AG04450 (cell line): ENCODE data around the gene TEKT5. TPM values are rescaled to one million over a fixed set of nuclear protein-coding genes. Genes with fewer than 3 reads are reported as not detected.
"Not testable (repeated sequence)": the region's sequence is repeated elsewhere in the genome, so short reads cannot be mapped to it uniquely, and the experiment has no call there.

Experiments used
- CTCF ChIA-PET: fragments of 300-600, 350-600 bp; formaldehyde crosslinking; extraction: SDS; loops from one replicate; lab custom pipeline; 2022; ENCODE audit warnings: antibody characterized with exemption, inconsistent platforms; lab: Charles Lee
- POLR2A ChIA-PET: fragments of 350-600 bp; formaldehyde crosslinking; extraction: SDS; loops from one replicate; lab custom pipeline; 2021; ENCODE audit warnings: antibody characterized with exemption, inconsistent platforms; lab: Yijun Ruan, JAX
- DNase-seq: peaks from one replicate; pipeline ENCODE4 v3.0.0-alpha.2; 2011; ENCODE audit warnings: low read depth, low spot score
- H3K27ac ChIP-seq: one replicate; pipeline ENCODE4 v1.5.1; 2012; ENCODE audit warnings: low read depth, low read length, control low read depth
- H3K27me3 ChIP-seq: one replicate; pipeline ENCODE4 v1.6.0; 2012; ENCODE audit warnings: low read length; ENCODE audit not compliant: control insufficient read depth, insufficient read depth
- H3K4me3 ChIP-seq: 2 replicates; pipeline ENCODE4 v1.5.1; 2011; ENCODE audit warnings: mild to moderate bottlenecking, low read depth, low read length, control low read depth
- H3K9me3 ChIP-seq: 2 replicates; pipeline ENCODE4 v1.5.1; 2012; ENCODE audit warnings: low read length; ENCODE audit not compliant: control insufficient read depth, insufficient read depth
- CTCF ChIP-seq: IDR thresholded peaks from 2 replicates; pipeline ENCODE4 v1.5.1; 2011; ENCODE audit warnings: low read depth, low read length, control low read depth, inconsistent platforms
- polyA plus RNA-seq: library from polyadenylated mRNA; depleted of rRNA; stranded (reverse); fragments of >200 nt; gene quantifications from 2 replicates; pipeline ENCODE4 v1.2.3, GENCODE V29; 2011

The TEKT5 gene
- polyA plus RNA-seq, 1 experiment = 0.15 TPM

GRCh38 chr16:10640934-10641333 is 53.8 kb downstream of the TEKT5 start:
- Histone ChIP-seq H3K27ac (no peak overlapping the region), H3K27me3 (peaks cover 4% of the 10 kb centered on the region), H3K4me3 (no peak overlapping the region), H3K9me3 (peaks cover 5% of the 10 kb centered on the region; the same call in 1 of the 2 replicates)
- no peak for TF ChIP-seq CTCF
- ChIA-PET POLR2A (interaction anchor here (0.6 kb wide), 1 partner anchor 24 kb away, joined by 7 read pairs; no protein-coding TSS in a partner anchor), CTCF (no interaction called here)
- no peak for DNase-seq

- Histone ChIP-seq H3K27ac (no peak overlapping the region), H3K9me3 (peaks cover 5% of the 10 kb centered on the region), H3K27me3 (peaks cover 6% of the 10 kb centered on the region), H3K4me3 (no peak overlapping the region)
- DNase-seq = no peak
- CTCF ChIA-PET = no interaction called here
- no peak for TF ChIP-seq CTCF
- POLR2A ChIA-PET = no interaction called here
Measured at GRCh38 chr16:10638101-10638500, 56.6 kb downstream of the TEKT5 start.

- no peak overlapping the region for H3K4me3 ChIP-seq
- H3K9me3 ChIP-seq = peaks cover 5% of the 10 kb centered on the region
- TF ChIP-seq CTCF = no peak
- POLR2A ChIA-PET = no interaction called here
- peaks cover 10% of the 10 kb centered on the region for H3K27me3 ChIP-seq
- CTCF ChIA-PET = no interaction called here
- no peak for DNase-seq
- H3K27ac ChIP-seq = no peak overlapping the region
Measured at GRCh38 chr16:10637337-10638037, 57.2 kb downstream of the TEKT5 start.

DNA sequence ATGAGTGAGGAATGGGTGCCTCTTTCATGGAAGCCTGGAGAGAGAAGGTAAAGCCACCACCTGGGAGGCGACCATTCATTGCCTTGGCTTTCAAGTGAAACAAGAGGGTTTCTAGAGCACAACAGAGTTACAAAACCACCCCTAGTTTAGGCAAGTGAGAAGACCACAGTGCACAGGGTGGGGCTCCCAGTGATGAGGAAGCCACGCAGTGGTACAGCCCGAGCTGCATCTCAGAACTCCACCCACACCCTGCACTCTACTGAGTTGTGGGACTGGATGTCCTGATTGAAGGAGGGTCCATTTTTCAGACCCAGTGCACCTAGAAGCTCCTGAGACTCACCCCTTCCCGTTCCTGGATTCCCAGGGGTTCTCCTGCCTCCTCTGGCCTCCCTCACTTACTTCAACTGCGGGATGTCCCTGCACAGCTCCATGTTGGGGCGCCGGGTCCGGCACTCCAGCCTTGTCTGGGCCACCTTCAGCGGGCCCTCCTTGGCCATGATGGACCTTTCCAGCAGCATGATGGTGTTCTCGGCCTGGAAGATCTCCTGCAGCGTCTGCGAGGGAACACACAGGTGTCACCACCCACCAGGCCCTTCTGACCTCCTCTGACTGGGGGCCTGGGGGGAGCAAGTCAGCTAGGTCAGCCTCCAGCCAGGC is 59.2 kb downstream of the TEKT5 start:
- Histone ChIP-seq H3K27me3 (peaks cover 11% of the 10 kb centered on the region), H3K4me3 (no peak overlapping the region), H3K9me3 (no peaks in the 10 kb centered on the region; the same call in none of the 2 replicates), H3K27ac (no peak overlapping the region)
- ChIA-PET POLR2A (no interaction called here), CTCF (no interaction called here)
- TF ChIP-seq CTCF = no peak
- DNase-seq = no peak

GRCh38 chr16:10633429-10633828 is 61.3 kb downstream of the TEKT5 start:
- CTCF ChIA-PET = interaction anchor here (0.6 kb wide), 1 partner anchor 35 kb away, joined by 3 read pairs; no protein-coding TSS in a partner anchor
- H3K9me3 ChIP-seq, H3K4me3 ChIP-seq, H3K27ac ChIP-seq, DNase-seq, POLR2A ChIA-PET: not testable (repeated sequence)
- peaks cover 11% of the 10 kb centered on the region for H3K27me3 ChIP-seq
